Stimulated activated CD4-positive, alpha-beta T cell treated with anti-CD3 and anti-CD28 coated beads, Interleukin-1b, Interleukin-23, amount 100 ng/mL, for 1 hour (primary cell): Measurements from ENCODE around the gene SUB1.
"Not testable (repeated sequence)": the region's sequence is repeated elsewhere in the genome, so short reads cannot be mapped to it uniquely, and the experiment has no call there.

Experiments used
- DNase-seq, 2 donors: peaks; one replicate each; pipeline ENCODE4 v3.0.0-alpha.2; 2020; ENCODE audit warnings: low read depth in 2 of 2

Gene SUB1

GRCh38 chr5:32585446-32586275 lies at the start of gene SUB1:
TSS of gene SUB1 (plus strand) at chr5:32585557. CDS start at chr5:32588513, 2,956 bp downstream.
- DNase-seq = peak; percentile 81 to 86

GRCh38 chr5:32536246-32536645 lies 49.1 kb upstream of the SUB1 start:
- no peak for DNase-seq

- DNase-seq = not testable (repeated sequence)
These were observed 47.8 kb upstream of the SUB1 start for GRCh38 chr5:32537437-32538029.

GRCh38 chr5:32538031-32538547 lies 47.3 kb upstream of the SUB1 start:
- DNase-seq = no peak

- no peak for DNase-seq
These were observed 45.1 kb upstream of the SUB1 start for GRCh38 chr5:32539981-32540845.

- no peak for DNase-seq
These were observed 44.1 kb upstream of the SUB1 start for GRCh38 chr5:32541241-32541640.

- DNase-seq = no peak
These were observed 42.9 kb upstream of the SUB1 start for GRCh38 chr5:32542216-32543059.

- DNase-seq = no peak
These were observed 42.1 kb upstream of the SUB1 start for GRCh38 chr5:32543291-32543690.

GRCh38 chr5:32545102-32545800 lies 40.1 kb upstream of the SUB1 start:
- DNase-seq = no peak

- DNase-seq = no peak
These were observed 34.2 kb upstream of the SUB1 start for GRCh38 chr5:32551194-32551593.

- DNase-seq = no peak
These were observed 33.5 kb upstream of the SUB1 start for GRCh38 chr5:32551865-32552264.

GRCh38 chr5:32552491-32552890 lies 32.9 kb upstream of the SUB1 start:
- DNase-seq = not testable (repeated sequence)

- no peak for DNase-seq
These were observed 32.4 kb upstream of the SUB1 start for GRCh38 chr5:32552936-32553335.

GRCh38 chr5:32554181-32554780 lies 31.1 kb upstream of the SUB1 start:
- not testable (repeated sequence) for DNase-seq

- not testable (repeated sequence) for DNase-seq
These were observed 28.8 kb upstream of the SUB1 start for GRCh38 chr5:32556543-32556942.

- no peak for DNase-seq
These were observed 25.9 kb upstream of the SUB1 start for GRCh38 chr5:32559411-32559810.

- DNase-seq = no peak
These were observed 25.4 kb upstream of the SUB1 start for GRCh38 chr5:32559921-32560320.

- DNase-seq = no peak
These were observed 23.3 kb upstream of the SUB1 start for GRCh38 chr5:32562056-32562455.

GRCh38 chr5:32562843-32563242 lies 22.5 kb upstream of the SUB1 start:
- DNase-seq = no peak

- no peak for DNase-seq
These were observed 21.7 kb upstream of the SUB1 start for GRCh38 chr5:32563614-32564013.
